ENCODE results near the gene RTP1. TPM values are rescaled to one million over a fixed set of nuclear protein-coding genes. Genes with fewer than 3 reads are reported as not detected.
"Not testable (repeated sequence)": the region's sequence is repeated elsewhere in the genome, so short reads cannot be mapped to it uniquely, and the experiment has no call there.

RTP1 gene, protein sequence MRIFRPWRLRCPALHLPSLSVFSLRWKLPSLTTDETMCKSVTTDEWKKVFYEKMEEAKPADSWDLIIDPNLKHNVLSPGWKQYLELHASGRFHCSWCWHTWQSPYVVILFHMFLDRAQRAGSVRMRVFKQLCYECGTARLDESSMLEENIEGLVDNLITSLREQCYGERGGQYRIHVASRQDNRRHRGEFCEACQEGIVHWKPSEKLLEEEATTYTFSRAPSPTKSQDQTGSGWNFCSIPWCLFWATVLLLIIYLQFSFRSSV
- polyA plus RNA-seq (ENCODE audit: low read depth in 6 of 6): not detected

- no peak within 1 kb of the TSS for H3K4me3 Mint-ChIP-seq
- no peaks in the 10 kb centered on the region for H3K36me3 Mint-ChIP-seq
- no peaks in the 10 kb centered on the region for H3K4me1 Mint-ChIP-seq
- H3K27me3 Mint-ChIP-seq: peaks cover 39 to 73% (median 67%) of the 10 kb centered on the region in 3 donors
- peaks cover 0 to 2% (median 0%) of the 10 kb centered on the region in 7 donors for H3K9me3 Mint-ChIP-seq
- ATAC-seq (ENCODE audit: low read depth in 2 of 2): no peak
- H3K27ac Mint-ChIP-seq: no peak within 1 kb of the TSS
- no peak for DNase-seq
These were observed at the start of gene RTP1 for GRCh38 chr3:187197335-187197649. Gene RTP1, plus strand, starts transcription at chr3:187197486. Its CDS starts 30 bp downstream, at chr3:187197516.

DNA sequence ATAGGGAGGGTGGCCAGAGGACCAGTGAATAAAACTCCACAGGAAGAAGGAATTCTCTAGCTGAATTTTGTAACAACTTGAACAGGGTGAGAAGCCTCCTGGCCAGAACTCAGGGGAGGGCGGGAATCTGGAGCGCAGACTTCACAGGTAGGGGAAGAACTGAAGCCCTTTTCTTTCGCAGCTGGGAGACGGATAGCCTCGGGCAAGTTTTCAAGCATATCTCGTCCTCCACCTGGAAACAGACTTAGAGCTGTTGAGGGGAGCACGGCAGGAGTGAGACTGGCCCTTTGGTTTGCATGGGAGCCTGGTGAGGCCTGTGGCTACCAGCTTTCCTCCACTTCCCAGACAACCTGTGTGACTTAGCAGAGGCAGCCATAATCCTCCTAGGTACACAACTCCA lies 47.1 kb upstream of the RTP1 start:
- ATAC-seq (ENCODE audit: low read depth in 2 of 2): no peak
- no peak overlapping the region for H3K4me3 Mint-ChIP-seq
- H3K4me1 Mint-ChIP-seq: peaks cover 0 to 17% (median 0%) of the 10 kb centered on the region in 3 donors
- no peak overlapping the region for H3K27ac Mint-ChIP-seq
- peaks cover 9 to 12% of the 10 kb centered on the region in 2 donors for H3K36me3 Mint-ChIP-seq
- peaks cover 10 to 27% (median 24%) of the 10 kb centered on the region in 3 donors for H3K27me3 Mint-ChIP-seq
- H3K9me3 Mint-ChIP-seq: peaks cover 9 to 24% (median 14%) of the 10 kb centered on the region in 7 donors
- DNase-seq: no peak

- Mint-ChIP-seq H3K9me3 (peaks cover 8 to 20% (median 11%) of the 10 kb centered on the region in 7 donors), H3K27ac (peak overlapping the region in 1 of 6 donors; percentile 2), H3K4me1 (peaks cover 0 to 17% (median 0%) of the 10 kb centered on the region in 3 donors), H3K36me3 (peaks cover 8 to 9% of the 10 kb centered on the region in 2 donors), H3K27me3 (peaks cover 10 to 27% (median 24%) of the 10 kb centered on the region in 3 donors), H3K4me3 (no peak overlapping the region)
- DNase-seq: peak; percentile 55
- ATAC-seq (ENCODE audit: low read depth in 2 of 2): peak; percentile 63 to 67
These were observed 46.7 kb upstream of the RTP1 start for GRCh38 chr3:187150599-187150998.

GRCh38 chr3:187161556-187161955 lies 35.7 kb upstream of the RTP1 start:
- Mint-ChIP-seq H3K4me1 (peaks cover 0 to 4% (median 0%) of the 10 kb centered on the region in 3 donors), H3K36me3 (peaks cover 0 to 5% of the 10 kb centered on the region in 2 donors), H3K4me3 (no peak overlapping the region), H3K9me3 (peaks cover 0 to 10% (median 0%) of the 10 kb centered on the region in 7 donors), H3K27me3 (peaks cover 22 to 35% (median 34%) of the 10 kb centered on the region in 3 donors), H3K27ac (peak overlapping the region in 1 of 6 donors; percentile 9)
- ATAC-seq (ENCODE audit: low read depth in 2 of 2) (no peak), DNase-seq (no peak)

DNA sequence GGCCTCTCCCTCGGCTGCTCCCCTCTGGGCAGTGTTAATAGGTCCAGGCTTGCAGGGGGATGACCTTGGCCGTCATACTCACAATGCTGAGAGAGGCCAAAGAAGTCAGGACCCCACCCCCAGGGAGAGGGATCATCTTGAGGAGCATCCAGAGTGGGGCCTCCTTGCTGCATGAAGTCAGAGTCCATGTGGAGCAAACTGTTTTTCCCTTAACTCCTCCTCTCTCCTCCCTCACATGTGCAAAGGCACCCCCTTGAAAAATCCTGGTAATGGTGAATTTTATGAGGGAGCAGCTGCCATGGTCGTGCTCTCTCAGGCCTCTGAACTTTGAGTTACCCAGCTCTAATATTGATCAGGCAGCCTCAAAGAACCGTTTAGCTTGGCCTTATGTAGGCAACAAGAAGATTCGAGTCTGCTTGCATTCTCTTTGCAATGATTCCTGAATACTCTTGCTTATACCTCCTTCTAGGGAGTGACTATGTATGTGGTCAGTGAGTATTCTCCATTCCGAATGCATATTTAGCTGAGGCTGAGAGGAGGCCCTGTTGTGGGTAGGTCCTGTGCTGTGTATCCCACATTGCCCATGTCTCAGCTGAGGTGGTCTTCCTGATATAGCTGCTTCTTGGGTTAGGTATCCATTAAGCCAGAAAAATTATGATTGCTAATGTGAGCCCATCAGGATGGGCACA lies 34.9 kb upstream of the RTP1 start:
- Mint-ChIP-seq H3K4me1 (peaks cover 0 to 4% (median 0%) of the 10 kb centered on the region in 3 donors), H3K4me3 (no peak overlapping the region), H3K27me3 (peaks cover 25 to 40% (median 34%) of the 10 kb centered on the region in 3 donors), H3K36me3 (peaks cover 0 to 5% of the 10 kb centered on the region in 2 donors), H3K9me3 (peaks cover 0 to 10% (median 0%) of the 10 kb centered on the region in 7 donors), H3K27ac (no peak overlapping the region)
- DNase-seq (no peak), ATAC-seq (ENCODE audit: low read depth in 2 of 2) (no peak)

DNA sequence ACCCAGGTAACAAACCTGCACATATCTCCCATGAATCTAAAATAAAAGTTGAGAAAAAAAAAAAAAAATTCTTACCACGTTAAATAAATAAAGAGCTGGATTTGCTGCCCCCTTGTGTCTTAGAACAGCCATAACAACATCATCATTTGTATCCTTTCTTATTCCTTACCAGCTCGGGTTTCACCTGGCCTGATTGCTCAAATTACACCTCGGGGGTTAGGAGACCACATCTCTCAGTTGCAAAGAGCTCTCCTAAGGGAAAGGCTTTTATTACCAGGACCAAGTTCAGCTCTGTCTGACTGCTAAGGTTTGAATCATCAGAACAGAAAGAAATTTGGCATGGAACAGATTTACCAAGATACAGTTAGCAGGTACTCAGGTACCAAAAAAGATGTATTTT lies 32.1 kb upstream of the RTP1 start:
- Mint-ChIP-seq H3K27ac (no peak overlapping the region), H3K9me3 (no peaks in the 10 kb centered on the region), H3K27me3 (peaks cover 16 to 39% (median 34%) of the 10 kb centered on the region in 3 donors), H3K36me3 (no peaks in the 10 kb centered on the region), H3K4me1 (no peaks in the 10 kb centered on the region), H3K4me3 (no peak overlapping the region)
- peak; percentile 28 to 67 for ATAC-seq (ENCODE audit: low read depth in 2 of 2)
- DNase-seq: peak; percentile 66

GRCh38 chr3:187166750-187167149 lies 30.5 kb upstream of the RTP1 start:
- no peaks in the 10 kb centered on the region for H3K9me3 Mint-ChIP-seq
- no peaks in the 10 kb centered on the region for H3K4me1 Mint-ChIP-seq
- ATAC-seq (ENCODE audit: low read depth in 2 of 2) (no peak), DNase-seq (no peak)
- H3K4me3 Mint-ChIP-seq: no peak overlapping the region
- peaks cover 6 to 27% (median 24%) of the 10 kb centered on the region in 3 donors for H3K27me3 Mint-ChIP-seq
- no peaks in the 10 kb centered on the region for H3K36me3 Mint-ChIP-seq
- no peak overlapping the region for H3K27ac Mint-ChIP-seq

DNA sequence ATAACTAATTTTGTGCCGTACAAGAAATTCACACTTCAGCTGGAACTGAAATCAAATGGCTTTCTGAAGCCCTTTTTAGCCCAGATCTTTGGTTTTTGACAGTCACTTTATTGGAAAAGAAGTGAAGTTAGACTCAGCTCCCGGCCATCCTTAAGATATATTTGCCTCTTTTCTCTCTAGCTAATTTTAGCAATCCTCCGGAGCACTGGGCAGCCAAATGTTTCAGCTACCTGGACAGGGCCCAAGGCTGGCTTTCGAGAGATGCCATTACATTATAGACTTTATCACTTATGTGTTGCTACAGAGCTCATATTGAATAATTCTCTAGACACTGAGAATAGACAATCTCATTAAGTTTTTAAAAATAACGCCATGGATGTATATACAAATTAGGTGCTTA lies 29.5 kb upstream of the RTP1 start:
- no peaks in the 10 kb centered on the region for H3K36me3 Mint-ChIP-seq
- no peak overlapping the region for H3K27ac Mint-ChIP-seq
- H3K27me3 Mint-ChIP-seq: peaks cover 11 to 27% (median 25%) of the 10 kb centered on the region in 3 donors
- H3K4me1 Mint-ChIP-seq: no peaks in the 10 kb centered on the region
- no peak for ATAC-seq (ENCODE audit: low read depth in 2 of 2)
- no peak overlapping the region for H3K4me3 Mint-ChIP-seq
- DNase-seq: no peak
- no peaks in the 10 kb centered on the region for H3K9me3 Mint-ChIP-seq

GRCh38 chr3:187169231-187169960 lies 27.9 kb upstream of the RTP1 start:
- Mint-ChIP-seq H3K4me3 (no peak overlapping the region), H3K4me1 (no peaks in the 10 kb centered on the region), H3K27me3 (peaks cover 18 to 33% (median 26%) of the 10 kb centered on the region in 3 donors), H3K27ac (peak overlapping the region in 1 of 6 donors; percentile 76), H3K9me3 (no peaks in the 10 kb centered on the region), H3K36me3 (no peaks in the 10 kb centered on the region)
- ATAC-seq (ENCODE audit: low read depth in 2 of 2): no peak
- no peak for DNase-seq

GRCh38 chr3:187170911-187171310 lies 26.4 kb upstream of the RTP1 start:
- H3K27me3 Mint-ChIP-seq: peaks cover 16 to 45% (median 31%) of the 10 kb centered on the region in 3 donors
- not testable (repeated sequence) for H3K4me3 Mint-ChIP-seq; H3K27ac Mint-ChIP-seq; H3K9me3 Mint-ChIP-seq; H3K36me3 Mint-ChIP-seq; H3K4me1 Mint-ChIP-seq; ATAC-seq (ENCODE audit: low read depth in 2 of 2); DNase-seq

- no peaks in the 10 kb centered on the region for H3K36me3 Mint-ChIP-seq
- peak overlapping the region in 1 of 6 donors; percentile 21 for H3K27ac Mint-ChIP-seq
- no peak for ATAC-seq (ENCODE audit: low read depth in 2 of 2)
- H3K27me3 Mint-ChIP-seq: peaks cover 15 to 44% (median 41%) of the 10 kb centered on the region in 3 donors
- DNase-seq: no peak
- H3K4me1 Mint-ChIP-seq: no peaks in the 10 kb centered on the region
- no peak overlapping the region for H3K4me3 Mint-ChIP-seq
- no peaks in the 10 kb centered on the region for H3K9me3 Mint-ChIP-seq
These were observed 24.4 kb upstream of the RTP1 start for GRCh38 chr3:187172929-187173328.

DNA sequence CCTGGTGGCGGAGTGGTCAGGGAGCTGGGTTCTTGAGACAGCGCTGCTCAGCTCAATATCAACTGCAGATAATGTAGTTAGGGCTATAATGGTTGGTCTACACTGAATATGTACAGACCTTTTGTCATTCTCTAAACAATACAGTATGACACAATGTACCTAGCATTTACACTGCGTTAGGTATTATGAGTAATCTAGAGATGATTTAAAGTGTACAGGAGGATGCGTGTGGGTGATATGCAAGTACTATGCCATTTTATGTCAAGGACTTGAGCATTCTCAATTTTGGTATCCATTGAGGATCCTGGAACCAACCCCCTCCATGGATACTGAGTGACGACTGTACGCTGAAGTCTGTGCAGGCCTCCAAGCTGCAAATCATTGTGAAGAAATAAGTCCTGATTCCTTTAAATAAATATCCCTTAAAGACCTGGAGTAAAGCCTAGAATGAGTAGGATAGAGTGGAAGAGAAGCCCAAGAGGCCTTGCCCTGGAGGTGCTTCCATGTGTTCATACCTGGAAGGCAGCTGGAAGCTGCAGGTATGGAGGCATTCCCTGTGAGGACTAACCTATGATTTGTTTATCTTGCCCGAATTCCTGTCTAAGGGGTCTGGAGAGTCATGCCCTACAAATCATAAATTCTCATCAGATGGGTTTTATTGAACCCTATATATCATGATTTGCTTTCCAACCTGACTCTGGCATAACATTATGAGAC lies 15.7 kb upstream of the RTP1 start:
- peaks cover 50 to 85% (median 72%) of the 10 kb centered on the region in 3 donors for H3K27me3 Mint-ChIP-seq
- no peaks in the 10 kb centered on the region for H3K9me3 Mint-ChIP-seq
- no peaks in the 10 kb centered on the region for H3K36me3 Mint-ChIP-seq
- DNase-seq: no peak
- H3K4me1 Mint-ChIP-seq: no peaks in the 10 kb centered on the region
- H3K4me3 Mint-ChIP-seq: no peak overlapping the region
- no peak for ATAC-seq (ENCODE audit: low read depth in 2 of 2)
- no peak overlapping the region for H3K27ac Mint-ChIP-seq

Data from naive B cell (primary cell).